IPS DF 4.7 (cell line): Measurements from ENCODE around the gene SEL1L.
"Not testable (repeated sequence)": the region's sequence is repeated elsewhere in the genome, so short reads cannot be mapped to it uniquely, and the experiment has no call there.

Experiments used
- DNase-seq: peaks from one replicate; pipeline ENCODE4 v3.0.0-alpha.2; 2013; ENCODE audit warnings: low spot score; ENCODE audit errors: extremely low read depth

The SEL1L gene

DNA sequence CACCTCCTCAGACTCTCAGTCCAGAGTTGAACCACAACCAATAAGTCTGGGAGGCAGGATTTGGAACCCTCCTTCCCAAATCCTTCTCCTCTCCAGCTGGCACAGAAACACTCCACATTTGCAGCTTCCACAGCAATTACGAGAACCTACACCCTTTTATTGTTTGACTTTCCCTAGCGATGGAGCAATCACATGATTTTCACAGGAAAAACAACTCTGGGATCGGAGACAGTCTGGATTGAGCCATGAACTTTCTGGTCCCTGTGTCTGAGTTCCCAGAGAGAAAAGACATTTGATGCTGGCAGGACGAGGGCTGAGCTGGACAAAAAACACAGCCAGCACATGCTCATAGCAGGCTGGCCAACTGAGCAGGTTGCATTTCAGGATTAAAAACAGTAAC, 84.5 kb downstream of the SEL1L start:
- DNase-seq = no peak

DNA sequence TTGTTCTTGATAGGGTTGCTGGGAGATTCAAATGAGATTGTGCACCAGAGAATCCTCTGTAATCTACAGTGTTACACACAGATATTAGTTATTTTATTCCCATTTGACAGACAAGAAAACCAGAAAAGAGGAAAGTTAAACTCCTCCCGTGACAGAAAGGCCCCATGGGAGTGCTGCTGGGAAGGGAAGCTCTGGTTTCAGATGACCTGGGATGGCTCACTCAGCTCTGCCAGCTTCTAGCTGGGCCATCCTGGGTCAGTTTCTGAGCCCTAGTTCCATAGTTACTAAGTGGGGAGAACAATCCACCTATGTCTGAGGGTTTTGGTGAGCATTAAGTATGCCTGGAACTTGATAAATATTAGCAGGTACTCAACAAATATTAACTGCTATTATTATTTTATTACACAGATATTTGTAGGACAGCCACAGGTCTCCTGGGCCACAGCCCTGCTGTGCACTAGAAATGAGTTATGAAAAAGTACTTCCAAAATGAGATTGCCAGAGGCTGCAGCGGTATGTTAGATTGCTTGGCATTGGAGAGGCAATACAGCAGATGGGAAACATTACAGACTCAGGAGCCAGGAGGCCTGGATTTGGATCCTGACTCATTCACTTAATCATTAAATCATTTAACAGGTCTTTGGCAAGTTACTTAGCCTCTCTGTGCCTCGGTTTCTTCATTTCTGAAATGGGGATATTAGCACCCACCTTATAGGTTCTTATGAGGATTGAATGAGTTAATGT, 86.5 kb downstream of the SEL1L start:
- DNase-seq = no peak

DNA sequence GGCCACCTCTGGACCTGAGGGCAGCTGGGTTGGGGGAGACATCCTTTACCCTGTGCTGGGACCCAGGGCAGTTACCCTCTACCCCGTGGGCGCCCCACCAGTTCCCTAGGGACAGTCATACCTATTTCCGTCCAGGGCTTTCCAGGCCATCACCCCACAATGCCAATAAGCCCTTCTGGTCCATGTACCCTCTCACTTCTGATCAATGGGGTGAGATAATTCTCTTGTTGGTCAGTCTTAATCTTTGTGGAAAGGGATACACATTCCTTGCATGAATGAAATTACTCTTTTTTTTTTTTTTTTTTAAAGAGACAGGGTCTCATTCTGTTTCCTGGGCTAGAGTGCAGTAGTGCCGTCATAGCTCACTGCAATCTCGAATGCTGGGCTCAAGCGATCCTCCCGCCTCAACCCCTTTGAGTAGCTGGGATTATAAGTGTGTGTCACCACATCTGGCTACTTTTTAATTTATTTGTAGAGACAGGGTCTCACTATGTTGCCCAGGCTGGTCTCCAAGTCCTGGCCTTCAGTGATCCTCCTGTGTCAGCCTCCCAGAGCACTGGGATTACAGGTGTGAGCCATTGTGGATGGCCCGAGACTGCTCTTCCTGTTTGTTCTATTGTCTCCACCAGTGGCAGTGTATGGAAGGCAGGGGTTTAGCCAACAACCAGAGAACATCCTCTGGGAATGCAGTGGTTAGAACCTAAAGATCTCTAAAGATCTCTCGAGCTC, 87.2 kb downstream of the SEL1L start:
- no peak for DNase-seq

DNA sequence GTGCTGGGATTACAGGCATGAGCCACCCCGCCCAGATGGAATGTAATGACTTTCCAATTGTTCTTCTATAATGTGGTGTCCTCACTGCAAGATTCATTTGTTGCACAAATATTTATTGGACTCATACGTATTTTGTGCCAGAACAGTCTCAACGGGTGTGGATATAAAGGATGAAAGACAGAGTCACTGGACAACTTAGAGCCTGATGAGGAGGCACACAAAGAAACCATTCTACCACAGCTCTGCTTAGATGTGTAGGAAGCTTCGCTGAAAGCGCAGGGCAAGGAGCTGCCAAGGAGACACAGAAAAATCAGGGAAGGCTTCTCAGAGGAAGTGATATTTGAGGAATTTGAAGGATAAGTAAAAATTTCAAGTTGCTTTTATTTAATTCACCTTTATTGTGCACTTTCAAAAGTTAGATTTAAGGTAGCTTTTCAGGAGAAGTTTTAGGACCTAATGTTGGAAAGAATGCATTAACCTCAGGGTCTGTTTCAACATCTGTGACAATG, 92.0 kb downstream of the SEL1L start:
- DNase-seq = no peak

DNA sequence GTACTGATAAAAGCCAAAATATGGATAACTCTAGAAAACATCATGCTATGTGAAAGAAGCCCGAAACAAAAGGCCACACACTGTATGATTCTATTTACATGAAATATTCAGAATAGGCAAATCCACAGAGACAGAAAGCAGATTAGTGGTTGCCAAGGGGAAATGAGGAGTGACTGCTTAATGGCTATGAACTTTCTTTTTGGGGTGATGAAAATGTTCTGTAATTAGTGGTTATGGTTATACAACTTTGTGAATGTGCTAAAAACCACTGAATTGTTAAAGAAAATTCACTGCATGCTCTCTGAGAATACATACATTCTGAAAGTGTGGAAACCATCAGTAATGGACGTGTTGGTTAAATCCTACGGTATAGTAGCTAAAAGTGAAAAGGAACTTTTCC, 93.6 kb downstream of the SEL1L start:
- no peak for DNase-seq

DNA sequence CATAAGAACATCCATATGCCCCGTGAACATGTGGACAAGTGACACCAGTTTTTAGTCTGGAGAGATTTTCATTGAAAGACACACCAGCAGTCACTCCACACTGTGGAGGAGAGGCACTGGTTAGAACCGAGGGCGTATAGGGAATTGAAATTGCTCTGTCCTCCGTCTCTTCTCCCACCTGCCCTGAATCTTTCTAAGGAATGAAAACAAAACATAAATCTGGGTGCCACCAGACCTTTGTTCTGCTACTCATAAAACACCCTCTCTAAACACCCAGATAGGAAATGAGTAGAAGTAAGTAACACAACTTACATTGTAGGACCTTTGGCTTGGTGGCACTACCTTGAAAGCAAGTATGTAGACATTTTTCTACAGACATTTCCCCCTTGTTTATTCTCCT, 96.4 kb downstream of the SEL1L start:
- DNase-seq = no peak

DNA sequence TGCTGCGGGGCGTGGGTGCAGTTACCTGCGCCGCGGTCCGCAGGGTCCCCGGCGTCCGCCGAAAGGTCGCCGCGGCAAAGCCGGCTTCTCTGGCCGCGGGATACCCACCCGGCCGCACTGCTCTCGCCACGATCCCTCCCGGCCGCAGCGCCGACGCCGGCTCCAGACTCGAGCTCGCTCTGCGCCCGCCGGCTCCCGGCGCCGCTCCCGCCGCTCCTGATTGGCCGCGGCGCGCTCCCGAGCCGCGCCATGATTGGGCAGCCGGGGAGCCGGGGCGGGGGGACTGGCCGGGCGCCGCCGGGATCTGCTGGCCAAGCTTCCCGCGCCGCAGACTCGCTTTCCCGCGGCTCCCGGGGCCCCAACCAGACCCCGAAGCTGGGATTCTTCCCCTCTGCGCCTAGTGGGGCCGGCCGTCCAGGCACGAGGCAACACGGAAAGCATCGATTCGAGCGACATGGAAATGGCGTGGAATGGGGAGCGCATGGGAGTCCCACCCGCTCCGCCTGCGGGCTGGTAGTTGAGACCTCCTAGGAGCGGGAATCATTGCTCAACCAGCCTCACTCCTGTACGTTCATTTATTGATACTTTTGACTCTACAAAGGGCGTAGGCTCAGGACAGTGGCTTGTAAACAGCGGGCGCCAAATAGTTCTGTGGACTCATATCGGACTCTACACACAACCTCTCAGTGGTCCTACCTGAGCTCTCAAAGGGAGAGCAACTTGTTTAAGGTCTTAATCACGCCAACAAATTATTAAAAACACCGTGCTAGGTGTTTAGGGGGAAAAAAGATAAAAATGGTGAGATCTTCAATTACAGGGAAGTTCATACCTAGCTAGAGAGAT, 97.1 kb downstream of the SEL1L start:
- no peak for DNase-seq

DNA sequence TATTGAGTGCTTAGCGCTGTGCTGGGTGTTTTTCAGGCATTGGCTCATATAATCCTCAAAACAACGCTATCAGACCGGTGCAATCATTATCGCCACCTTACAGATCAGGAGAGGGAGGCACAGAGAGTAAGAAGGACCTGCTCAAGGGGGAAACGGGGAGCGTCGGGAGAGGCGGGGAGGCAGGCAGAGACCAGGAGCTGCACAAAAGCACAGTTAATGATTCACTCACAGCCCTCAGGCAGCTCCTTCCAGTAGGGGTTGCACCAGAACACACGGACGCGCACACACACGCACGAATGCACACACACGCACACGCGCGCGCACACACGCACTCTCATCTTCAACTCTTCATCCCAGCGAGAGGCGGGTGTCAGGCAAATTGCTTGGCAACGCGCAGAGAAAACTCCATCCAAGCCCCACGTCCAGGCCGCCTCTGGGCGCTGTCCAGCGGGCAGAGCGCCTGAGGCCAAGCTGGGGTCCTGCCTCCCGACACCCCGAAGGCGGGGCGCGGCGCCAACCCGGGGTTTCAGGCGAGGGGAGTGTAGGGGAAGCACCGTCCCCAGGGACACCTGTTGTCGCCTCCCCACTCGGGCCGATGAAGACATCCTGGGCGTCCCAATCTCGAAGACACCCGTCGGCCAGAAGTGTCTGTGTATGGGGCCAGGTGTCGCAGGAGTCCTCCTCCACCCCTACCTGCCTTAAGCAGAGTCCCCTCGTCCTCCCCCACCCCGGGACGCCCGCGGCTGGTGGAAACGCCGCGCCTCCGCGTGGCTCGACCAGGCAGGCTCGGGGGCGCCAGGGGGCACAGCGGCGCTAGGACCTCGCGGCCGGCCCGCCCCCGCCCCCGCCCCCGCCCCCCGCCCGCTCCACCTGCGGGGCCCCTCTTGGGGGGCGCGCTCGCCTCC, 98.0 kb downstream of the SEL1L start:
- no peak for DNase-seq

DNA sequence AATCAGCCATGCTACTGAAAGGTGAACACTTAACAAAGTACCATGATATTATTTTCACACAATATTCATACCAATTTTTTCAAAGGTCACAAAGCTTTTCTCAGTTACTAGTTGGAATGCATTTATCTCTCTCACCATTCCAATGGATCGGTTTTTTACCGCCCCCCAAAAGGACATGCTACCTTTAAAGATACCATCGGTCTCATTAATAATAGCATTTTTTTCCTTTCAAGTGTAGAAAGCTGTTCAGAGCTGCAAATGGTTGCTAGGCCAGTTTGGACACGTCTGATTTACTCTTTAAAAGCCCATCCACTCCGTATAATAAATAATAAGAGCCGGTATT, 98.6 kb downstream of the SEL1L start:
- DNase-seq = no peak

DNA sequence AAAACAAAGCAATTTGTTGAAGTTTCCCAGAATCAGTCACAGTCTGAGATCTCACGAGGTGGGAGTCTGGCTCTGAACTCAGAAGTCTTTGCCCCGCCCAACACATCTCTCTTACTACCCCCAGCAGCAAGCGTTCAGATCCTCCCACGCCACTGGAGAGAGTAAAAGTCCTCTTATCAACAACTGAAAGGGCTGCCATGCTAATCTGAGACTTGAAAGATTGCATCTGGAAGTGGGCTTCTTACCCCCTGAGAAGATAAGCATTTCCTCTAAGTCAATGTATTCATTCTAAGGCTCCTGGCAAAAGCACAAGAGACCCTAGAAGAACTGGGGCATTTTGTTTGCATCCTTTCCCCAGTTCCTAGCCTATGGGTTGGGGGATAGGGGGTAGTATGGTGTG, 99.4 kb downstream of the SEL1L start:
- no peak for DNase-seq

DNA sequence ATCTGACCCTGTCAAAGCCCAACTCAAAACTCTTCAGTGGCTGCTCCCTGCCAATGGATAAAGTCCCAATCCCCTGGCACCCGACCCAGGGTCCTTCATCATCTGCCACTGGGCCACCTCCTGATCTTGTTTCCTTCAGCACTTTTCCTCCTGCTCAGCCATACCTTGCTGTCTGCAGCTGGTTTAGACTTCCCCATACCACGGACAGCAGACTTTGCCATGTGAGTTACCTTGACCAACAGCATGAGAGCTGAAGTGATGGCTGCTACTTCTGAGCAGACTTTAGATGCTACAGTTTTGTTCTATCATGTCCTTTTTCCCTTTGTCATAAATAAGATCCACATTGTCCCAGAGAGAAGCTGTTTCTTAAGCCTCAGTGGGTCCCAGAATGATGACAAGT, 100.3 kb downstream of the SEL1L start:
- DNase-seq = no peak

DNA sequence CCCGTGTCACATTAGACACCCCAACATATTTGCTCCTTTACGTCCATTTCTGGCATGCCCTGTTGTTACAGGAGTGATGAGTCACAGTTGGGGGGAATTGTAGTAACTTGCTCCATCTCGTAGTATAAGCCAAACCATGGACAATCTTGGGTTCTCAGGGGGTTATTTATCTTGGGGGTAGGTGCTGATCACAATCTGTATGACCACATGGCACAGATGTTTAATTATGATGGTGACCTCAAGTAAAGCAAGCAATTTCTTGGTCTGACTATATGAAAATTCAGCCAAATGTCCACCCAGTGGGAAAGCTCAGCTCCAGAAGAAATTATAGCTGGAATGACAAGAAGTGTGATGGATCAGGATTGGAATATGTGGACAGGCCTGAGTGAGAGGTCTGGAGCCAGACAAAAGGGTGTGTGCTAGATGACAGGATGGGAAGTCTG, 101.4 kb downstream of the SEL1L start:
- no peak for DNase-seq

DNA sequence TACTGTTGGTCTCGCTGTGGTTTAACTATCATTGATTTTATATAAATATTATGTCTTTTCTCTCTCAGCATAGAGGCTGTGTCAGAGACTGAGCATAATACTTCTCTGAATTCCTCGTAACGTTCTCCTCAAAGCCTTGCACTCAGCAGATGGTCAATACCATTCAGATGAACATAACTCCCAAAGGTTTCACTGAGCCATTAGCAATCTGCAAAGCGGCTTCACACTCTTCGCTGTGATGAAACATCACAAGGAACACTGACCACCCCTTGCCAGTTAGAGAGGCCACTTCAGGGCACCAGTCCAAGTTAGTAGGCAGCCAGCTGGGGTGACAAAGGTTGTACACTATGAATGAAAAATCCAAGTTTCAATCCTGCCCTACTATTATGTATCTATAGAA, 103.4 kb downstream of the SEL1L start:
- no peak for DNase-seq

DNA sequence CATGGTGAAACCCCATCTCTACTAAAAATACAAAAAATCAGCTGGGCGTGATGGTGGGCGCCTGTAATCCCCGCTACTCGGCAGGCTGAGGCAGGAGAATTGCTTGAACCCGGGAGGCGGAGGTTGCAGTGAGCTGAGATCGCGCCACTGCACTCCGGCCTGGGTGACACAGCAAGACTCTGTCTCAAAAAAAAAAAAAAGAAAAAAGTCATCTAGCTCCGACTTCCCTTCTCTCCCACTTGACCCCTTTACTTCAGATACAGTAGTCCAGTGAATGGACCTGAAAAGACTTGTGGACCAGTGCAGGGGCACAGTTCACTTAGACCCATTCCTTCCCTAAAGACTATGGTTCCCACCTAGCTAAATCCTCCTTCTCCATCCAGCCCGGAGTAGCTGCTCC, 103.9 kb downstream of the SEL1L start:
- DNase-seq = not testable (repeated sequence)

DNA sequence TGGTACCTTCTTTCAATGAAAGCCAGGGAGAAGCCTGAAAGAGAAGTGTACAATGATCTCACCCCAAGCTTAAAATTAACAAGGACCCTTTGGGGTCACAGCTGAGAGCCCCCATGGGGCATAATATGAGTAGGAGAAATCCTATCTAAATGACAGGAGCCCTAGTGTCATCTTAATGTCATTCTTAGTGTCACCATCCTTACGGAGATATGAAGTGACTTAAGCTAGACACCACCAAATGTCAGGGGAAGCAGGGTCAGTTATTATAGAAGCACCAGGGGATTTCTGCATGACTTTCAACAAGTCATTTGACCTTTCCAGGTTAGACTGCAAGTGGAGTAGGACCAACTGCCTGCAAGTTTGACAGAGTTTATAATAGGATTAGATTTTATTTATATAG, 104.6 kb downstream of the SEL1L start:
- no peak for DNase-seq

DNA sequence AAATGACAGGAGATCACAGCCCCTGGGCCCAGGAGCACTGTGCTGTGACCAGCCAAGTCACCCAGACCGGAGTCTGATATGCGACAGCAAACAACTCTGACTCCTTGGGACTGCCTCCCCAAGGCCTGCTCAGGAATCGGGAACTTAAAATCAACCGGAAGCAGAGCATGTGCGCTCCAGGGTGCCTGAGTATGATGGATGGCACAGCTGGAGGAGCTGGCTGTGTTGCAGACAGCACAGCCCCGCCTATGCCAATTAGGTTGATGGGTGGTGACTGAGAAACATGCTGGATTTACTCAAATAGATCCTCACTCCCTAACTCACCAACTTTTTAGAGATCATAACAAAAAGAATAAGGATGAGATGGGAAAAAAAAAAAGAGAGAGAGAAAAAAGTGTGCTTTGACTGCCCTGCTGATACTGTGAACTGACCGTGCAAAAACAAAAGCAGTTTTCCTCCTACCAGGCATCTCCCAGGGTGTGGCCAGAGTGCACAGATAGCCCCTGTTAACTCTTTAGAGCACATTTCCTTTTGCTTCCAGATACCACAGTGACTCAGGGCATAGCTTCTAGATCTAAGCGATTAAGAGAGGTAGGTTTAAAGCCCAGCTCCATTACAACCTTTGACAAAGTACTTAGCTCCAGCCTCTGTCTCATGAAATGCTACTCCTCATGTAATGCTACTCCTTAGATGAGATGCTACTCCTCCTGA, 106.2 kb downstream of the SEL1L start:
- no peak for DNase-seq

DNA sequence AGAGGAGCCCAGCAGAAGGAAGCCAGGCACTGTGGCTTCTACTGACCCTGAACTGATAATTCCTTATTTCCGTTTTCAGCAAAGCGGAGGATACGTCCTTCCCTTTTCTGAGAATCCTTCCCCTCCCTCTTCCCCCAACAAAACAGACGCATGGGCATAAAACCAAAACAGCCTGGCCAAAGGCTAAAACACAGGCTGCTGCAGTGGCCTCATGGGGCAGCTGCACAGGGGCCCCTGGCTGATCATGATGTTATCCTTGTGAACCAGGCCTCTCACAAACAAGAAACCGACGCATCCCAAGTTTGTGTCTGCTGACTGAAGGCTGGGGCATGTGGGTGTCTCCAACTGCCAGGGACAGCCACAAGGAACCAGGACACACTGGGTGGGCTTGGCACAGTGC, 110.1 kb downstream of the SEL1L start:
- no peak for DNase-seq
